Measurements from ENCODE around the gene GATD1. TPM values are rescaled to one million over a fixed set of nuclear protein-coding genes. Genes with fewer than 3 reads are reported as not detected.

Gene GATD1
- total RNA-seq, 4 donors from 2014 or later = 22.1 to 41.4 (median 27.3) TPM

GRCh38 chr11:816433-816779 lies 39.1 kb upstream of the GATD1 start:
- H3K4me3 ChIP-seq = no peak overlapping the region
- DNase-seq (ENCODE audit: low spot score in 2 of 2) = no peak
- no peak overlapping the region for H3K27ac ChIP-seq
- H3K36me3 ChIP-seq = peaks cover 0 to 43% (median 6%) of the 10 kb centered on the region in 3 donors
- peaks cover 0 to 28% (median 21%) of the 10 kb centered on the region in 4 donors for H3K4me1 ChIP-seq
- H3K9me3 ChIP-seq = no peaks in the 10 kb centered on the region
- WGBS, 2 donors = 79 to 80% methylated on average over 11 of the region's 11 CpGs
- H3K27me3 ChIP-seq = no peaks in the 10 kb centered on the region
- no peak for TF ChIP-seq POLR2A (IDR thresholded peaks at IDR 0.05)
- TF ChIP-seq EP300 (IDR thresholded peaks at IDR 0.05) = no peak
- no peak for TF ChIP-seq CTCF (IDR thresholded peaks at IDR 0.05)

- Histone ChIP-seq H3K27me3 (no peaks in the 10 kb centered on the region), H3K9me3 (no peaks in the 10 kb centered on the region), H3K4me3 (no peak overlapping the region), H3K27ac (no peak overlapping the region), H3K36me3 (peaks cover 0 to 47% (median 7%) of the 10 kb centered on the region in 3 donors), H3K4me1 (peaks cover 0 to 28% (median 21%) of the 10 kb centered on the region in 4 donors)
- DNase-seq (ENCODE audit: low spot score in 2 of 2) = no peak
- WGBS, 2 donors = 84 to 90% methylated on average over 5 to 8 of the region's 11 CpGs
- TF ChIP-seq POLR2A (IDR thresholded peaks at IDR 0.05) = no peak
- TF ChIP-seq CTCF (IDR thresholded peaks at IDR 0.05) = no peak
- no peak for TF ChIP-seq EP300 (IDR thresholded peaks at IDR 0.05)
Measured at GRCh38 chr11:815675-816432, 38.6 kb upstream of the GATD1 start.

- H3K36me3 ChIP-seq = peaks cover 0 to 47% (median 7%) of the 10 kb centered on the region in 3 donors
Measured at GRCh38 chr11:813456-814096, 36.3 kb upstream of the GATD1 start.

GRCh38 chr11:813072-813455 lies 35.8 kb upstream of the GATD1 start:
- H3K27ac ChIP-seq = no peak overlapping the region
- H3K9me3 ChIP-seq = no peaks in the 10 kb centered on the region
- H3K36me3 ChIP-seq = peaks cover 0 to 47% (median 7%) of the 10 kb centered on the region in 3 donors
- 83 to 84% methylated on average over 6 of the region's 6 CpGs for WGBS, 2 donors
- TF ChIP-seq EP300 (IDR thresholded peaks at IDR 0.05) (no peak), POLR2A (IDR thresholded peaks at IDR 0.05) (no peak), CTCF (IDR thresholded peaks at IDR 0.05) (no peak)
- H3K4me1 ChIP-seq = peaks cover 0 to 30% (median 21%) of the 10 kb centered on the region in 4 donors
- no peak for DNase-seq (ENCODE audit: low spot score in 2 of 2)
- no peak overlapping the region for H3K4me3 ChIP-seq
- no peaks in the 10 kb centered on the region for H3K27me3 ChIP-seq

More at GRCh38 chr11:813456-814096, 36.3 kb upstream of the GATD1 start:
- Histone ChIP-seq H3K9me3 (no peaks in the 10 kb centered on the region), H3K27ac (no peak overlapping the region), H3K4me3 (no peak overlapping the region), H3K4me1 (peaks cover 0 to 28% (median 19%) of the 10 kb centered on the region in 4 donors), H3K27me3 (no peaks in the 10 kb centered on the region)
- DNase-seq (ENCODE audit: low spot score in 2 of 2) = no peak
- TF ChIP-seq EP300 (IDR thresholded peaks at IDR 0.05) (no peak), POLR2A (IDR thresholded peaks at IDR 0.05) (no peak), CTCF (IDR thresholded peaks at IDR 0.05) (no peak)
- 70 to 71% methylated on average over 7 to 9 of the region's 9 CpGs for WGBS, 2 donors

GRCh38 chr11:812390-812789 lies 35.1 kb upstream of the GATD1 start:
- Histone ChIP-seq H3K27me3 (no peaks in the 10 kb centered on the region), H3K27ac (no peak overlapping the region), H3K4me1 (peaks cover 0 to 34% (median 21%) of the 10 kb centered on the region in 4 donors), H3K4me3 (no peak overlapping the region), H3K9me3 (no peaks in the 10 kb centered on the region), H3K36me3 (peaks cover 0 to 47% (median 7%) of the 10 kb centered on the region in 3 donors)
- TF ChIP-seq POLR2A (IDR thresholded peaks at IDR 0.05) = no peak
- TF ChIP-seq EP300 (IDR thresholded peaks at IDR 0.05) = no peak
- no peak for TF ChIP-seq CTCF (IDR thresholded peaks at IDR 0.05)
- WGBS, 2 donors = 80 to 86% methylated on average over 3 of the region's 3 CpGs
- DNase-seq (ENCODE audit: low spot score in 2 of 2) = no peak

Data from tibial nerve (tissue), 4 donors.